ENCODE results near the gene ACHE. TPM values are rescaled to one million over a fixed set of nuclear protein-coding genes. Genes with fewer than 3 reads are reported as not detected.

The ACHE gene
- total RNA-seq, 1 experiment from 2014 or later, result 10.4 TPM

DNA sequence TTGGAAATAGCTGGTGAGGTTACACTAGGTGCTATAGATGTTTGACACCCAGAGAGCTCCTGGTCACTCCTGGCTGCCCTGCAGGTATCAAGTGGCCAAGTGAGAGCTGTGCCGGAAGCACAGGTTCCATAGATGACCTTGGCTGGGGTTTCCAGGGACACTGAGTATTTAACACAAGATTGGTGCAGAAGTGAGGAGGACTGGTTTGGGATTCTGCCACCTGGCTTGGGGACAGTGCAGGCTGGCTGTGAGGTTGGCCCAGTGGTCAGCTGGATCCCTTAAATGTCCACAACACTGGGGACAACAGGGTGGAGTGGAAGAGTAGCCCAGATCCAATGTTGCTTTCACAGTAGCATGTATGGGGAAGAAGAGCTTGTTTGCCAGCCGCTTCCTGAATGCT, 5.3 kb upstream of the ACHE start:
- no peak for ATAC-seq
- ChIA-PET CTCF (interaction anchor here (0.6 kb wide), 1 partner anchor 12 kb away, joined by 10 read pairs; no protein-coding TSS in a partner anchor), POLR2A (interaction anchor here (0.6 kb wide), 1 partner anchor 148 kb away, joined by 3 read pairs; no protein-coding TSS in a partner anchor)
- TF ChIP-seq SIN3A (IDR thresholded peaks at IDR 0.05; ENCODE audit: borderline replicate concordance, insufficient read depth, low read depth, low read length) (no peak), TCF7L2 (IDR thresholded peaks at IDR 0.05; ENCODE audit: low read depth, low read length) (no peak), POLR2AphosphoS5 (IDR thresholded peaks at IDR 0.05; ENCODE audit: low read depth, low read length) (no peak)
- TF ChIP-seq, protein P1, sequence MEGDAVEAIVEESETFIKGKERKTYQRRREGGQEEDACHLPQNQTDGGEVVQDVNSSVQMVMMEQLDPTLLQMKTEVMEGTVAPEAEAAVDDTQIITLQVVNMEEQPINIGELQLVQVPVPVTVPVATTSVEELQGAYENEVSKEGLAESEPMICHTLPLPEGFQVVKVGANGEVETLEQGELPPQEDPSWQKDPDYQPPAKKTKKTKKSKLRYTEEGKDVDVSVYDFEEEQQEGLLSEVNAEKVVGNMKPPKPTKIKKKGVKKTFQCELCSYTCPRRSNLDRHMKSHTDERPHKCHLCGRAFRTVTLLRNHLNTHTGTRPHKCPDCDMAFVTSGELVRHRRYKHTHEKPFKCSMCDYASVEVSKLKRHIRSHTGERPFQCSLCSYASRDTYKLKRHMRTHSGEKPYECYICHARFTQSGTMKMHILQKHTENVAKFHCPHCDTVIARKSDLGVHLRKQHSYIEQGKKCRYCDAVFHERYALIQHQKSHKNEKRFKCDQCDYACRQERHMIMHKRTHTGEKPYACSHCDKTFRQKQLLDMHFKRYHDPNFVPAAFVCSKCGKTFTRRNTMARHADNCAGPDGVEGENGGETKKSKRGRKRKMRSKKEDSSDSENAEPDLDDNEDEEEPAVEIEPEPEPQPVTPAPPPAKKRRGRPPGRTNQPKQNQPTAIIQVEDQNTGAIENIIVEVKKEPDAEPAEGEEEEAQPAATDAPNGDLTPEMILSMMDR (IDR thresholded peaks at IDR 0.05), result no peak
- TF ChIP-seq, protein P2, sequence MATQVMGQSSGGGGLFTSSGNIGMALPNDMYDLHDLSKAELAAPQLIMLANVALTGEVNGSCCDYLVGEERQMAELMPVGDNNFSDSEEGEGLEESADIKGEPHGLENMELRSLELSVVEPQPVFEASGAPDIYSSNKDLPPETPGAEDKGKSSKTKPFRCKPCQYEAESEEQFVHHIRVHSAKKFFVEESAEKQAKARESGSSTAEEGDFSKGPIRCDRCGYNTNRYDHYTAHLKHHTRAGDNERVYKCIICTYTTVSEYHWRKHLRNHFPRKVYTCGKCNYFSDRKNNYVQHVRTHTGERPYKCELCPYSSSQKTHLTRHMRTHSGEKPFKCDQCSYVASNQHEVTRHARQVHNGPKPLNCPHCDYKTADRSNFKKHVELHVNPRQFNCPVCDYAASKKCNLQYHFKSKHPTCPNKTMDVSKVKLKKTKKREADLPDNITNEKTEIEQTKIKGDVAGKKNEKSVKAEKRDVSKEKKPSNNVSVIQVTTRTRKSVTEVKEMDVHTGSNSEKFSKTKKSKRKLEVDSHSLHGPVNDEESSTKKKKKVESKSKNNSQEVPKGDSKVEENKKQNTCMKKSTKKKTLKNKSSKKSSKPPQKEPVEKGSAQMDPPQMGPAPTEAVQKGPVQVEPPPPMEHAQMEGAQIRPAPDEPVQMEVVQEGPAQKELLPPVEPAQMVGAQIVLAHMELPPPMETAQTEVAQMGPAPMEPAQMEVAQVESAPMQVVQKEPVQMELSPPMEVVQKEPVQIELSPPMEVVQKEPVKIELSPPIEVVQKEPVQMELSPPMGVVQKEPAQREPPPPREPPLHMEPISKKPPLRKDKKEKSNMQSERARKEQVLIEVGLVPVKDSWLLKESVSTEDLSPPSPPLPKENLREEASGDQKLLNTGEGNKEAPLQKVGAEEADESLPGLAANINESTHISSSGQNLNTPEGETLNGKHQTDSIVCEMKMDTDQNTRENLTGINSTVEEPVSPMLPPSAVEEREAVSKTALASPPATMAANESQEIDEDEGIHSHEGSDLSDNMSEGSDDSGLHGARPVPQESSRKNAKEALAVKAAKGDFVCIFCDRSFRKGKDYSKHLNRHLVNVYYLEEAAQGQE (IDR thresholded peaks at IDR 0.05; ENCODE audit: insufficient read depth in 1 of 2, low read depth in 2 of 2, low read length in 1 of 2), result no peak
- H3K4me3 ChIP-seq (ENCODE audit: low read depth in 2 of 2, low read length in 2 of 2), result no peak overlapping the region
- no peaks in the 10 kb centered on the region for H3K9me3 ChIP-seq (ENCODE audit: control insufficient read depth, insufficient read depth, low read depth, low read length)
- no peaks in the 10 kb centered on the region; the same call in 1 of the 2 replicates for H3K27me3 ChIP-seq (ENCODE audit: control insufficient read depth, insufficient read depth, low read length)
- H3K4me1 ChIP-seq (ENCODE audit: control insufficient read depth, insufficient read depth, low read length), result peaks cover 5% of the 10 kb centered on the region
- BruUV-seq (replicated peaks), result no TSS peak
- H3K27ac ChIP-seq (ENCODE audit: low read length), result no peak overlapping the region
- in situ Hi-C loops (cut with HindIII; ENCODE audit: low pct_unique_long_range_greater_than_20kb, low sequenced_read_pairs) (no loop called here), intact Hi-C loops (cut with micrococcal nuclease; ENCODE audit: unreplicated experiment) (no loop called here)
- DNase-seq (ENCODE audit: low read depth, low spot score), result no peak
- H3K36me3 ChIP-seq (ENCODE audit: control insufficient read depth, insufficient read depth, low read length), result no peaks in the 10 kb centered on the region

DNA sequence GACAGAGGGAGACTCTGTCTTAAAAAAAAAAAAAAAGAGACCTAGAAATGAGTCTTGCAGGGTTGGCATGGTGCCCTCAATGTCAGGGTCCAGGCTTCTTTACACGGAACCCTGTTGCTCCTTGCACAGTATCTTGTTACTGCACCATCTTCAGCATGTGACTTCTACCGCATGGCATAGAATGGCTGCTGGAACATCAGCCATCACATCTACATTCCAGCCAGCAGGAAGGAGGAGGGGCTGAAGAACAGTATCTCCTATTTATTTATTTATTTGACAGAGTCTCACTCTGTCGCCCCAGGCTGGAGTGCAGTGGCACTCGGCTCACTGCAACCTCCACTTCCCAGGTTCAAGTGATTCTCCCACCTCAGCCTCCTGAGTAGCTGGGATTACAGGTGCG, 3.7 kb upstream of the ACHE start:
- intact Hi-C loops (cut with micrococcal nuclease; ENCODE audit: unreplicated experiment) (loop anchor here (5.0 kb wide), 1 partner anchor 178 kb away; no protein-coding TSS in a partner anchor), in situ Hi-C loops (cut with HindIII; ENCODE audit: low pct_unique_long_range_greater_than_20kb, low sequenced_read_pairs) (no loop called here)
- Histone ChIP-seq H3K36me3 (ENCODE audit: control insufficient read depth, insufficient read depth, low read length) (no peaks in the 10 kb centered on the region), H3K27me3 (ENCODE audit: control insufficient read depth, insufficient read depth, low read length) (no peaks in the 10 kb centered on the region; the same call in 1 of the 2 replicates), H3K9me3 (ENCODE audit: control insufficient read depth, insufficient read depth, low read depth, low read length) (no peaks in the 10 kb centered on the region), H3K4me1 (ENCODE audit: control insufficient read depth, insufficient read depth, low read length) (peaks cover 8% of the 10 kb centered on the region), H3K27ac (ENCODE audit: low read length) (no peak overlapping the region), H3K4me3 (ENCODE audit: low read depth in 2 of 2, low read length in 2 of 2) (no peak overlapping the region)
- no TSS peak for BruUV-seq (replicated peaks)
- ChIA-PET POLR2A (no interaction called here), CTCF (interaction anchor here (0.9 to 1.8 kb wide), 2 partner anchors 73 to 160 kb away, joined by 3 to 14 read pairs; no protein-coding TSS in a partner anchor)
- DNase-seq (ENCODE audit: low read depth, low spot score) (no peak), ATAC-seq (no peak)
- no peak for TF ChIP-seq TCF7L2 (IDR thresholded peaks at IDR 0.05; ENCODE audit: low read depth, low read length)
- no peak for TF ChIP-seq SIN3A (IDR thresholded peaks at IDR 0.05; ENCODE audit: borderline replicate concordance, insufficient read depth, low read depth, low read length)
- TF ChIP-seq, protein P1 (IDR thresholded peaks at IDR 0.05), result no peak
- TF ChIP-seq POLR2AphosphoS5 (IDR thresholded peaks at IDR 0.05; ENCODE audit: low read depth, low read length), result no peak
- TF ChIP-seq, protein P2 (IDR thresholded peaks at IDR 0.05; ENCODE audit: insufficient read depth in 1 of 2, low read depth in 2 of 2, low read length in 1 of 2), result no peak
